Peyer's patch (tissue), 4 donors: ENCODE data around the gene ASF1B. TPM values are rescaled to one million over a fixed set of nuclear protein-coding genes. Genes with fewer than 3 reads are reported as not detected.

Experiments
- DNase-seq, 3 donors: peaks; one replicate each; pipeline ENCODE4 v3.0.0-alpha.2; 2017 to 2019
- H3K27ac ChIP-seq, 4 donors: fragments of 200-600 bp; sonication (generic); one replicate each; pipeline ENCODE4 v1.5.1; 2016 to 2019
- H3K27me3 ChIP-seq, 2 donors: fragments of 200-600 bp; sonication (generic); one replicate each; pipeline ENCODE4 v1.5.1; 2019
- H3K36me3 ChIP-seq, 3 donors: fragments of 200-600 bp; sonication (generic); one replicate each; pipeline ENCODE4 v1.5.1; 2016 to 2019
- H3K4me1 ChIP-seq, 4 donors: fragments of 200-600 bp; sonication (generic); one replicate each; pipeline ENCODE4 v1.5.1; 2016 to 2019
- H3K4me3 ChIP-seq, 4 donors: fragments of 200-600 bp; sonication (generic); 1 replicate in 3 of 4; 2 replicates in 1 of 4; pipeline ENCODE4 v1.5.1; 2016 to 2019; ENCODE audit warnings: mild to moderate bottlenecking in 1 of 4
- H3K9me3 ChIP-seq, 4 donors: fragments of 200-600 bp; sonication (generic); one replicate each; pipeline ENCODE4 v1.5.1; 2016 to 2019; ENCODE audit warnings: mild to moderate bottlenecking in 1 of 4
- CTCF ChIP-seq, 6 experiments: fragments of 450-650 bp in 4 of 6; fragments of 200-600 bp in 2 of 6; sonication (generic) in 1 of 6; IDR thresholded peaks; one replicate each; pipeline ENCODE4 v1.5.1; 2017 to 2019; ENCODE audit warnings: antibody characterized with exemption in 6 of 6, mild to moderate bottlenecking in 3 of 6, moderate library complexity in 1 of 6
- POLR2A ChIP-seq, 2 donors: fragments of 450-650 bp; IDR thresholded peaks; one replicate each; pipeline ENCODE4 v1.5.1; 2017; ENCODE audit warnings: antibody characterized with exemption in 2 of 2, mild to moderate bottlenecking in 2 of 2, moderate library complexity in 2 of 2
- total RNA-seq, 4 donors: library from RNA; depleted of rRNA; stranded (reverse); fragments of >200 nt; gene quantifications; one replicate each; pipeline ENCODE4 v1.1.0, GENCODE V29; 2016

ASF1B gene
- total RNA-seq, 4 donors from 2014 or later = 2.3 to 12.4 (median 5.5) TPM

GRCh38 chr19:14089662-14090508 is 46.5 kb downstream of the ASF1B start:
- peak; percentile 36 to 77 (median 69) for DNase-seq
- TF ChIP-seq POLR2A (IDR thresholded peaks at IDR 0.05) (no peak), CTCF (IDR thresholded peaks at IDR 0.05) (peak in 2 of 6 experiments; percentile 11 to 41)
- H3K27ac ChIP-seq = peak overlapping the region; percentile 81 to 99 (median 96)

GRCh38 chr19:14089412-14089661 is 47.1 kb downstream of the ASF1B start:
- TF ChIP-seq CTCF (IDR thresholded peaks at IDR 0.05) (no peak), POLR2A (IDR thresholded peaks at IDR 0.05) (no peak)
- Histone ChIP-seq H3K4me1 (peaks cover 0 to 12% (median 6%) of the 10 kb centered on the region in 4 donors), H3K9me3 (peaks cover 0 to 6% (median 0%) of the 10 kb centered on the region in 4 donors), H3K36me3 (peaks cover 0 to 12% (median 0%) of the 10 kb centered on the region in 3 donors), H3K27me3 (no peaks in the 10 kb centered on the region), H3K4me3 (peak overlapping the region; percentile 7 to 99 (median 88)), H3K27ac (peak overlapping the region in 3 of 4 donors; percentile 31 to 99 (median 97))
- DNase-seq = no peak

More at GRCh38 chr19:14089662-14090508, 46.5 kb downstream of the ASF1B start:
- H3K27me3 ChIP-seq = no peaks in the 10 kb centered on the region
- peaks cover 0 to 12% (median 6%) of the 10 kb centered on the region in 4 donors for H3K4me1 ChIP-seq
- peaks cover 0 to 12% (median 0%) of the 10 kb centered on the region in 3 donors for H3K36me3 ChIP-seq
- peaks cover 0 to 6% (median 0%) of the 10 kb centered on the region in 4 donors for H3K9me3 ChIP-seq
- peak overlapping the region; percentile 66 to 99 (median 88) for H3K4me3 ChIP-seq

- TF ChIP-seq POLR2A (IDR thresholded peaks at IDR 0.05) (no peak), CTCF (IDR thresholded peaks at IDR 0.05) (no peak)
- Histone ChIP-seq H3K9me3 (peaks cover 0 to 6% (median 0%) of the 10 kb centered on the region in 4 donors), H3K4me3 (peak overlapping the region in 3 of 4 donors; percentile 83 to 99 (median 94)), H3K36me3 (peaks cover 0 to 12% (median 0%) of the 10 kb centered on the region in 3 donors), H3K27ac (peak overlapping the region in 1 of 4 donors; percentile 99), H3K4me1 (peaks cover 0 to 12% (median 6%) of the 10 kb centered on the region in 4 donors), H3K27me3 (no peaks in the 10 kb centered on the region)
- no peak for DNase-seq
These were observed 47.6 kb downstream of the ASF1B start for GRCh38 chr19:14088634-14089411.

GRCh38 chr19:14086098-14086497 is 50.3 kb downstream of the ASF1B start:
- TF ChIP-seq POLR2A (IDR thresholded peaks at IDR 0.05) = no peak
- no peak for TF ChIP-seq CTCF (IDR thresholded peaks at IDR 0.05)
- peaks cover 0 to 12% (median 3%) of the 10 kb centered on the region in 4 donors for H3K4me1 ChIP-seq

GRCh38 chr19:14085309-14085995 is 50.9 kb downstream of the ASF1B start, which contains the start of gene C19orf67:
Gene C19orf67 (minus strand): TSS chr19:14085783. CDS start chr19:14085627, 156 bp downstream.
- no peak within 1 kb of the TSS for H3K27ac ChIP-seq
- peak within 1 kb of the TSS in 1 of 4 donors; percentile 27 for H3K4me3 ChIP-seq
- TF ChIP-seq CTCF (IDR thresholded peaks at IDR 0.05) = no peak
- no peak for TF ChIP-seq POLR2A (IDR thresholded peaks at IDR 0.05)
- no peak for DNase-seq
- peaks cover 0 to 13% (median 4%) of the 10 kb centered on the region in 4 donors for H3K4me1 ChIP-seq
- H3K9me3 ChIP-seq = no peaks in the 10 kb centered on the region
- no peaks in the 10 kb centered on the region for H3K27me3 ChIP-seq
- H3K36me3 ChIP-seq = peaks cover 0 to 12% (median 0%) of the 10 kb centered on the region in 3 donors

More at GRCh38 chr19:14086098-14086497, 50.3 kb downstream of the ASF1B start:
- no peak for DNase-seq
- no peaks in the 10 kb centered on the region for H3K27me3 ChIP-seq
- peaks cover 0 to 12% (median 0%) of the 10 kb centered on the region in 3 donors for H3K36me3 ChIP-seq
- no peak overlapping the region for H3K27ac ChIP-seq
- H3K9me3 ChIP-seq = no peaks in the 10 kb centered on the region
- no peak overlapping the region for H3K4me3 ChIP-seq
